ENCODE measurements around the gene CXCL6.

DNA sequence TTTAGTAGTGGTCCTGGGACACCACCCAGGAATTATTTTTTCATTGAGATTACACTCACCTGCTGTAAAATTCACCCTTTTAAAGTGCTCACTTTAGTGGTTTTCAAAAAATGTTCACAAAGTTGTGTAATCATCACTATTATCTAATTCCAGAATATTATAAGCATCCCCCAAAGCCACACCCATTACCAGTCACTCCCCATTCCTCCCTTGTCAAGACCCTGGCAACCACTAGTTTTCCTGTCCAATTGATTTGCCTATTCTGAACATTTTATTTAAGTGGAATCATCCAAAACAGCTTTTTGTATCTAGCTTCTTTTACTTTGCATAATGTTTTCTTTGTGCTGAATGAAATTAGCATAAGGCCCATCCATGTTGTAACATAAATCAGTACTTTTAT is 12.7 kb upstream of the CXCL6 start:
- TF ChIP-seq, protein P1, sequence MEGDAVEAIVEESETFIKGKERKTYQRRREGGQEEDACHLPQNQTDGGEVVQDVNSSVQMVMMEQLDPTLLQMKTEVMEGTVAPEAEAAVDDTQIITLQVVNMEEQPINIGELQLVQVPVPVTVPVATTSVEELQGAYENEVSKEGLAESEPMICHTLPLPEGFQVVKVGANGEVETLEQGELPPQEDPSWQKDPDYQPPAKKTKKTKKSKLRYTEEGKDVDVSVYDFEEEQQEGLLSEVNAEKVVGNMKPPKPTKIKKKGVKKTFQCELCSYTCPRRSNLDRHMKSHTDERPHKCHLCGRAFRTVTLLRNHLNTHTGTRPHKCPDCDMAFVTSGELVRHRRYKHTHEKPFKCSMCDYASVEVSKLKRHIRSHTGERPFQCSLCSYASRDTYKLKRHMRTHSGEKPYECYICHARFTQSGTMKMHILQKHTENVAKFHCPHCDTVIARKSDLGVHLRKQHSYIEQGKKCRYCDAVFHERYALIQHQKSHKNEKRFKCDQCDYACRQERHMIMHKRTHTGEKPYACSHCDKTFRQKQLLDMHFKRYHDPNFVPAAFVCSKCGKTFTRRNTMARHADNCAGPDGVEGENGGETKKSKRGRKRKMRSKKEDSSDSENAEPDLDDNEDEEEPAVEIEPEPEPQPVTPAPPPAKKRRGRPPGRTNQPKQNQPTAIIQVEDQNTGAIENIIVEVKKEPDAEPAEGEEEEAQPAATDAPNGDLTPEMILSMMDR (IDR thresholded peaks at IDR 0.05; ENCODE audit: insufficient read depth, low read depth, low read length), result no peak
- TF ChIP-seq EZH2 (IDR thresholded peaks at IDR 0.05; ENCODE audit: insufficient read depth, low read length), result no peak

All from astrocyte (in vitro differentiated cells and primary cell).